IPS DF 19.7 (cell line): Measurements from ENCODE around the gene NCL.
"Not testable (repeated sequence)": the region's sequence is repeated elsewhere in the genome, so short reads cannot be mapped to it uniquely, and the experiment has no call there.

Source experiments
- DNase-seq: peaks from one replicate; pipeline ENCODE4 v3.0.0-alpha.2; 2013; ENCODE audit warnings: low read depth, low spot score

NCL gene

GRCh38 chr2:231405601-231406367 lies 58.5 kb downstream of the NCL start:
- DNase-seq: not testable (repeated sequence)

- not testable (repeated sequence) for DNase-seq
Measured at GRCh38 chr2:231404183-231404578, 60.1 kb downstream of the NCL start.
